HCEC 1CT (cell line): ENCODE measurements around the gene PI3.

Source experiments
- DNase-seq: peaks from one replicate; pipeline ENCODE4 v3.0.0-alpha.2; 2017

The PI3 gene

GRCh38 chr20:45189067-45189609 lies 14.4 kb downstream of the PI3 start:
- DNase-seq, result no peak

GRCh38 chr20:45189861-45190260 lies 15.2 kb downstream of the PI3 start:
- no peak for DNase-seq

- DNase-seq, result no peak
Observed at GRCh38 chr20:45191926-45192325, 17.2 kb downstream of the PI3 start.

GRCh38 chr20:45193331-45193730 lies 18.6 kb downstream of the PI3 start:
- no peak for DNase-seq

- no peak for DNase-seq
Observed at GRCh38 chr20:45206725-45207124, 32.0 kb downstream of the PI3 start, which contains the start of gene SEMG1. Gene SEMG1, plus strand, starts transcription at chr20:45207033. Its CDS starts 21 bp downstream, at chr20:45207054.

GRCh38 chr20:45209924-45210323 lies 35.2 kb downstream of the PI3 start:
- no peak for DNase-seq

- DNase-seq, result no peak
Observed at GRCh38 chr20:45211569-45212474, 37.1 kb downstream of the PI3 start.

- no peak for DNase-seq
Observed at GRCh38 chr20:45212836-45213235, 38.1 kb downstream of the PI3 start.

- no peak for DNase-seq
Observed at GRCh38 chr20:45218124-45218523, 43.4 kb downstream of the PI3 start.

GRCh38 chr20:45218636-45219035 lies 43.9 kb downstream of the PI3 start:
- no peak for DNase-seq

- DNase-seq, result no peak
Observed at GRCh38 chr20:45221076-45221475, 46.4 kb downstream of the PI3 start, which contains the start of gene SEMG2. Gene SEMG2, plus strand, starts transcription at chr20:45221373. Its CDS starts 17 bp downstream, at chr20:45221390.

GRCh38 chr20:45223136-45223535 lies 48.4 kb downstream of the PI3 start:
- DNase-seq, result no peak
